ENCODE measurements around the gene JOSD2. TPM values are rescaled to one million over a fixed set of nuclear protein-coding genes. Genes with fewer than 3 reads are reported as not detected.

The JOSD2 gene
- total and polyA plus RNA-seq, 2 donors (not counting 1 experiment from before 2014, with no cell fraction given) = 25.0 to 32.8 TPM

DNA sequence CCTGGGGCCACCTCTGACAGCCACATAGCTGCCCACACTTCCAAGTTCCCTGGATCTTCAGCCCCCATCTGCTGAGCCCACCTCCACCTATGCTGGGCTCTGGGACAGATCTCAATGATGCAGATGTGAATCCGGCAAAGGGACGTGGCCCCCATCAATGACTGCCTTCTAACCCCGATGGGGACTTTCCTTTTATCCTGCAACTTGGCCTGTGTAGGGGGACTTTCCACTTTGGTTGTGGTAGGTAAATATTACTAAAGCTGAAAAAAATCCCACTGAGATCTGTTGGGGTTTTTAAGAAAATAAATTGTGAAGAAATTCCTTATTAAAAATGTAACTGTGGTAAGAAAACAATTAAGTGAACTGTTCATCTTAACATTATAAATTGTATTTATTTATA is 23.5 kb upstream of the JOSD2 start:
- Histone ChIP-seq H3K27ac (ENCODE audit: low read length in 2 of 2) (no peak overlapping the region), H3K9ac (ENCODE audit: low read length) (no peak overlapping the region), H3K9me3 (ENCODE audit: control extremely low read depth in 1 of 3, control insufficient read depth in 2 of 3, insufficient read depth in 1 of 3, low read length in 2 of 3) (peaks cover 0 to 21% (median 12%) of the 10 kb centered on the region in 3 donors), H4K20me1 (ENCODE audit: control insufficient read depth, insufficient read depth, low read length, poor library complexity, severe bottlenecking) (no peaks in the 10 kb centered on the region), H3K4me1 (ENCODE audit: control insufficient read depth in 2 of 2, insufficient read depth in 2 of 2, low read length in 2 of 2) (no peaks in the 10 kb centered on the region), H3K4me3 (ENCODE audit: control extremely low read depth in 1 of 5, extremely low read depth in 1 of 5, insufficient read depth in 1 of 5, low read depth in 2 of 5, low read length in 4 of 5) (no peak overlapping the region), H3K36me3 (replicated peaks in 1 of 2; ENCODE audit: control extremely low read depth in 1 of 2, control insufficient read depth in 1 of 2, extremely low read depth in 1 of 2, insufficient read depth in 2 of 2, low read length in 1 of 2) (no peaks in the 10 kb centered on the region), H2AFZ (ENCODE audit: insufficient read depth, low read depth, low read length, poor library complexity, severe bottlenecking) (no peak overlapping the region), H3K79me2 (ENCODE audit: control insufficient read depth, insufficient read depth, low read length) (no peaks in the 10 kb centered on the region), H3K27me3 (replicated peaks in 1 of 4; ENCODE audit: control extremely low read depth in 1 of 4, control insufficient read depth in 3 of 4, insufficient read depth in 4 of 4, low read length in 3 of 4) (peaks cover 0 to 13% (median 2%) of the 10 kb centered on the region in 4 experiments), H3K4me2 (replicated peaks; ENCODE audit: low read depth, low read length, poor library complexity, severe bottlenecking) (no peak overlapping the region)
- Mint-ChIP-seq H3K27me3 (peaks cover 26% of the 10 kb centered on the region), H3K9me3 (ENCODE audit: insufficient read depth) (peaks cover 11% of the 10 kb centered on the region), H3K4me1 (no peaks in the 10 kb centered on the region), H3K4me3 (no peak overlapping the region), H3K27ac (no peak overlapping the region)
- TF ChIP-seq, protein P1, sequence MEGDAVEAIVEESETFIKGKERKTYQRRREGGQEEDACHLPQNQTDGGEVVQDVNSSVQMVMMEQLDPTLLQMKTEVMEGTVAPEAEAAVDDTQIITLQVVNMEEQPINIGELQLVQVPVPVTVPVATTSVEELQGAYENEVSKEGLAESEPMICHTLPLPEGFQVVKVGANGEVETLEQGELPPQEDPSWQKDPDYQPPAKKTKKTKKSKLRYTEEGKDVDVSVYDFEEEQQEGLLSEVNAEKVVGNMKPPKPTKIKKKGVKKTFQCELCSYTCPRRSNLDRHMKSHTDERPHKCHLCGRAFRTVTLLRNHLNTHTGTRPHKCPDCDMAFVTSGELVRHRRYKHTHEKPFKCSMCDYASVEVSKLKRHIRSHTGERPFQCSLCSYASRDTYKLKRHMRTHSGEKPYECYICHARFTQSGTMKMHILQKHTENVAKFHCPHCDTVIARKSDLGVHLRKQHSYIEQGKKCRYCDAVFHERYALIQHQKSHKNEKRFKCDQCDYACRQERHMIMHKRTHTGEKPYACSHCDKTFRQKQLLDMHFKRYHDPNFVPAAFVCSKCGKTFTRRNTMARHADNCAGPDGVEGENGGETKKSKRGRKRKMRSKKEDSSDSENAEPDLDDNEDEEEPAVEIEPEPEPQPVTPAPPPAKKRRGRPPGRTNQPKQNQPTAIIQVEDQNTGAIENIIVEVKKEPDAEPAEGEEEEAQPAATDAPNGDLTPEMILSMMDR (IDR thresholded peaks at IDR 0.05) = no peak
- no peak for TF ChIP-seq EZH2 (IDR thresholded peaks at IDR 0.05; ENCODE audit: borderline replicate concordance, insufficient read depth, low read depth, low read length, poor library complexity, severe bottlenecking)
- intact Hi-C loops (cut with micrococcal nuclease) = no loop called here
- DNase-seq = no peak
- ATAC-seq (ENCODE audit: low read depth) = no peak
- ChIA-PET CTCF (no interaction called here), POLR2A (no interaction called here)
- WGBS (ENCODE audit: insufficient coverage) = no CpG with 5 or more reads among the region's 3 CpGs

DNA sequence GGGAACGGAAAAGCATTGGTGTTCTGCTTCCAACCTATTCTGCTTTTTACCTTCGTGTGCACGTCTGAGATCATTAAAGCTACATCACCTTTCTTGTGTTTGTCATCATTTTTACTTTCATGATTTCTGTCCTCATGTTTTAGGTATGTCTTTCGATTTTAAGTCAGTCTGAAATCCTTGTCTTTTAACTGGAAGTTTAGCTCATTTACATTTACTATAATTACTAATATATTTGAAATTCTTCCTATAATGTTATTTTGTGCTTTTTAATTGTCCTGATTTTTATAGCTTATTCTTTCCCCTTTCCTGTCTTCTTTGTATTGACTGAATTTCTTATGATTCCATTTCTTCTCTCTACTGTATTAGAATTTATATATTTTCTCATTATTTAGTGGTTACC is 22.0 kb upstream of the JOSD2 start:
- intact Hi-C loops (cut with micrococcal nuclease) = no loop called here

More for the DNA sequence above, 22.0 kb upstream of the JOSD2 start:
- H3K4me2 ChIP-seq (replicated peaks; ENCODE audit: low read depth, low read length, poor library complexity, severe bottlenecking) = no peak overlapping the region
- no peak for ATAC-seq (ENCODE audit: low read depth)
- no peak for TF ChIP-seq EZH2 (IDR thresholded peaks at IDR 0.05; ENCODE audit: borderline replicate concordance, insufficient read depth, low read depth, low read length, poor library complexity, severe bottlenecking)
- TF ChIP-seq, protein P1 (IDR thresholded peaks at IDR 0.05) = no peak
- Mint-ChIP-seq H3K4me3 (no peak overlapping the region), H3K4me1 (no peaks in the 10 kb centered on the region), H3K27ac (no peak overlapping the region), H3K27me3 (peaks cover 26% of the 10 kb centered on the region), H3K9me3 (ENCODE audit: insufficient read depth) (peaks cover 11% of the 10 kb centered on the region)
- H3K27ac ChIP-seq (ENCODE audit: low read length in 2 of 2) = no peak overlapping the region
- no peak overlapping the region for H3K4me3 ChIP-seq (ENCODE audit: control extremely low read depth in 1 of 5, extremely low read depth in 1 of 5, insufficient read depth in 1 of 5, low read depth in 2 of 5, low read length in 4 of 5)
- ChIA-PET POLR2A (no interaction called here), CTCF (no interaction called here)
- no peaks in the 10 kb centered on the region for H3K36me3 ChIP-seq (replicated peaks in 1 of 2; ENCODE audit: control extremely low read depth in 1 of 2, control insufficient read depth in 1 of 2, extremely low read depth in 1 of 2, insufficient read depth in 2 of 2, low read length in 1 of 2)
- no peak for DNase-seq
- H2AFZ ChIP-seq (ENCODE audit: insufficient read depth, low read depth, low read length, poor library complexity, severe bottlenecking) = no peak overlapping the region
- 90% methylated on average over 1 of the region's 4 CpGs for WGBS (ENCODE audit: insufficient coverage)
- peaks cover 0 to 10% (median 2%) of the 10 kb centered on the region in 4 experiments for H3K27me3 ChIP-seq (replicated peaks in 1 of 4; ENCODE audit: control extremely low read depth in 1 of 4, control insufficient read depth in 3 of 4, insufficient read depth in 4 of 4, low read length in 3 of 4)
- no peaks in the 10 kb centered on the region for H4K20me1 ChIP-seq (ENCODE audit: control insufficient read depth, insufficient read depth, low read length, poor library complexity, severe bottlenecking)
- peaks cover 0 to 21% (median 12%) of the 10 kb centered on the region in 3 donors for H3K9me3 ChIP-seq (ENCODE audit: control extremely low read depth in 1 of 3, control insufficient read depth in 2 of 3, insufficient read depth in 1 of 3, low read length in 2 of 3)
- H3K79me2 ChIP-seq (ENCODE audit: control insufficient read depth, insufficient read depth, low read length) = no peaks in the 10 kb centered on the region
- no peaks in the 10 kb centered on the region for H3K4me1 ChIP-seq (ENCODE audit: control insufficient read depth in 2 of 2, insufficient read depth in 2 of 2, low read length in 2 of 2)
- H3K9ac ChIP-seq (ENCODE audit: low read length) = no peak overlapping the region
